ENCODE measurements around the gene GTF2IRD1.
"Not testable (repeated sequence)": the region's sequence is repeated elsewhere in the genome, so short reads cannot be mapped to it uniquely, and the experiment has no call there.

GTF2IRD1 gene

GRCh38 chr7:74418076-74418475 lies 35.6 kb upstream of the GTF2IRD1 start:
- Mint-ChIP-seq H3K4me1 (ENCODE audit: low read depth) (no peaks in the 10 kb centered on the region), H3K9me3 (no peaks in the 10 kb centered on the region), H3K4me3 (no peak overlapping the region), H3K27ac (no peak overlapping the region), H3K36me3 (ENCODE audit: low read depth) (no peaks in the 10 kb centered on the region), H3K27me3 (no peaks in the 10 kb centered on the region)

- Mint-ChIP-seq H3K4me1 (ENCODE audit: low read depth) (no peaks in the 10 kb centered on the region), H3K27me3 (no peaks in the 10 kb centered on the region)
Measured at GRCh38 chr7:74418538-74418937, 35.2 kb upstream of the GTF2IRD1 start.

GRCh38 chr7:74419232-74419631 lies 34.5 kb upstream of the GTF2IRD1 start:
- H3K4me1 Mint-ChIP-seq (ENCODE audit: low read depth); H3K9me3 Mint-ChIP-seq; H3K4me3 Mint-ChIP-seq; H3K36me3 Mint-ChIP-seq (ENCODE audit: low read depth); H3K27me3 Mint-ChIP-seq; H3K27ac Mint-ChIP-seq: not testable (repeated sequence)

More at GRCh38 chr7:74418538-74418937, 35.2 kb upstream of the GTF2IRD1 start:
- Mint-ChIP-seq H3K36me3 (ENCODE audit: low read depth) (no peaks in the 10 kb centered on the region), H3K4me3 (no peak overlapping the region), H3K9me3 (no peaks in the 10 kb centered on the region), H3K27ac (no peak overlapping the region)

- Mint-ChIP-seq H3K27me3 (no peaks in the 10 kb centered on the region), H3K36me3 (ENCODE audit: low read depth) (no peaks in the 10 kb centered on the region), H3K9me3 (no peaks in the 10 kb centered on the region), H3K27ac (no peak overlapping the region), H3K4me1 (ENCODE audit: low read depth) (no peaks in the 10 kb centered on the region), H3K4me3 (no peak overlapping the region)
Measured at GRCh38 chr7:74420006-74420405, 33.7 kb upstream of the GTF2IRD1 start.

GRCh38 chr7:74424291-74424880 lies 29.3 kb upstream of the GTF2IRD1 start:
- Mint-ChIP-seq H3K27me3 (no peaks in the 10 kb centered on the region), H3K27ac (no peak overlapping the region), H3K9me3 (no peaks in the 10 kb centered on the region), H3K36me3 (ENCODE audit: low read depth) (no peaks in the 10 kb centered on the region), H3K4me3 (no peak overlapping the region), H3K4me1 (ENCODE audit: low read depth) (no peaks in the 10 kb centered on the region)

- Mint-ChIP-seq H3K4me1 (ENCODE audit: low read depth) (no peaks in the 10 kb centered on the region), H3K9me3 (no peaks in the 10 kb centered on the region), H3K4me3 (no peak overlapping the region), H3K27me3 (no peaks in the 10 kb centered on the region), H3K36me3 (ENCODE audit: low read depth) (no peaks in the 10 kb centered on the region), H3K27ac (no peak overlapping the region)
Measured at GRCh38 chr7:74428023-74428422, 25.7 kb upstream of the GTF2IRD1 start.

- H3K27me3 Mint-ChIP-seq: no peaks in the 10 kb centered on the region
- no peaks in the 10 kb centered on the region for H3K4me1 Mint-ChIP-seq (ENCODE audit: low read depth)
- H3K4me3 Mint-ChIP-seq: no peak overlapping the region
- H3K36me3 Mint-ChIP-seq (ENCODE audit: low read depth): no peaks in the 10 kb centered on the region
- no peaks in the 10 kb centered on the region for H3K9me3 Mint-ChIP-seq
- no peak overlapping the region for H3K27ac Mint-ChIP-seq
Measured at GRCh38 chr7:74429153-74429747, 24.5 kb upstream of the GTF2IRD1 start.

- not testable (repeated sequence) for H3K4me3 Mint-ChIP-seq; H3K4me1 Mint-ChIP-seq (ENCODE audit: low read depth); H3K27me3 Mint-ChIP-seq; H3K36me3 Mint-ChIP-seq (ENCODE audit: low read depth); H3K27ac Mint-ChIP-seq; H3K9me3 Mint-ChIP-seq
Measured at GRCh38 chr7:74430409-74430808, 23.3 kb upstream of the GTF2IRD1 start.

- no peaks in the 10 kb centered on the region for H3K36me3 Mint-ChIP-seq (ENCODE audit: low read depth)
- H3K4me1 Mint-ChIP-seq (ENCODE audit: low read depth): no peaks in the 10 kb centered on the region
- H3K4me3 Mint-ChIP-seq: no peak overlapping the region
- H3K9me3 Mint-ChIP-seq: no peaks in the 10 kb centered on the region
- no peaks in the 10 kb centered on the region for H3K27me3 Mint-ChIP-seq
- H3K27ac Mint-ChIP-seq: no peak overlapping the region
Measured at GRCh38 chr7:74430961-74431466, 22.7 kb upstream of the GTF2IRD1 start.

GRCh38 chr7:74437291-74437571 lies 16.5 kb upstream of the GTF2IRD1 start:
- H3K9me3 Mint-ChIP-seq; H3K4me3 Mint-ChIP-seq; H3K36me3 Mint-ChIP-seq (ENCODE audit: low read depth); H3K4me1 Mint-ChIP-seq (ENCODE audit: low read depth); H3K27ac Mint-ChIP-seq; H3K27me3 Mint-ChIP-seq: not testable (repeated sequence)

GRCh38 chr7:74438327-74438726 lies 15.4 kb upstream of the GTF2IRD1 start:
- Mint-ChIP-seq H3K4me3 (no peak overlapping the region), H3K36me3 (ENCODE audit: low read depth) (no peaks in the 10 kb centered on the region), H3K27ac (no peak overlapping the region), H3K27me3 (no peaks in the 10 kb centered on the region), H3K9me3 (peaks cover 6% of the 10 kb centered on the region), H3K4me1 (ENCODE audit: low read depth) (no peaks in the 10 kb centered on the region)

GRCh38 chr7:74439541-74439940 lies 14.2 kb upstream of the GTF2IRD1 start:
- Mint-ChIP-seq H3K27ac (no peak overlapping the region), H3K9me3 (peaks cover 6% of the 10 kb centered on the region), H3K4me3 (no peak overlapping the region), H3K27me3 (no peaks in the 10 kb centered on the region), H3K4me1 (ENCODE audit: low read depth) (no peaks in the 10 kb centered on the region), H3K36me3 (ENCODE audit: low read depth) (no peaks in the 10 kb centered on the region)

- not testable (repeated sequence) for H3K27ac Mint-ChIP-seq; H3K4me1 Mint-ChIP-seq (ENCODE audit: low read depth); H3K9me3 Mint-ChIP-seq; H3K27me3 Mint-ChIP-seq; H3K4me3 Mint-ChIP-seq; H3K36me3 Mint-ChIP-seq (ENCODE audit: low read depth)
Measured at GRCh38 chr7:74440143-74440542, 13.6 kb upstream of the GTF2IRD1 start.

- Mint-ChIP-seq H3K36me3 (ENCODE audit: low read depth) (no peaks in the 10 kb centered on the region), H3K9me3 (peaks cover 6% of the 10 kb centered on the region), H3K27me3 (no peaks in the 10 kb centered on the region), H3K4me1 (ENCODE audit: low read depth) (no peaks in the 10 kb centered on the region), H3K4me3 (no peak overlapping the region), H3K27ac (no peak overlapping the region)
Measured at GRCh38 chr7:74441801-74442200, 11.9 kb upstream of the GTF2IRD1 start.

- Mint-ChIP-seq H3K4me1 (ENCODE audit: low read depth) (no peaks in the 10 kb centered on the region), H3K4me3 (no peak overlapping the region), H3K27ac (no peak overlapping the region), H3K9me3 (no peaks in the 10 kb centered on the region), H3K27me3 (no peaks in the 10 kb centered on the region), H3K36me3 (ENCODE audit: low read depth) (no peaks in the 10 kb centered on the region)
Measured at GRCh38 chr7:74443543-74444247, 10.0 kb upstream of the GTF2IRD1 start.

- no peaks in the 10 kb centered on the region for H3K36me3 Mint-ChIP-seq (ENCODE audit: low read depth)
- H3K9me3 Mint-ChIP-seq: no peaks in the 10 kb centered on the region
- H3K4me3 Mint-ChIP-seq: no peak overlapping the region
- peaks cover 19% of the 10 kb centered on the region for H3K4me1 Mint-ChIP-seq (ENCODE audit: low read depth)
- no peak overlapping the region for H3K27ac Mint-ChIP-seq
- no peaks in the 10 kb centered on the region for H3K27me3 Mint-ChIP-seq
Measured at GRCh38 chr7:74449144-74449543, 4.6 kb upstream of the GTF2IRD1 start.

Data from stimulated activated naive CD8-positive, alpha-beta T cell treated with anti-CD3 and anti-CD28 coated beads, Interleukin-15, Interleukin-2, amounts not matched to agents 100 ng/mL and 50 ng/mL, for 24 hours (primary cell).